Mesenchymal stem cell (in vitro differentiated cells and primary cell): ENCODE data around the gene CHI3L1.

ENCODE experiments used
- DNase-seq: peaks from one replicate; pipeline ENCODE4 v3.0.0-alpha.2; 2013
- H2AFZ ChIP-seq: one replicate; pipeline ENCODE4 v1.6.1; 2013; ENCODE audit warnings: low read depth, mild to moderate bottlenecking, control low read depth, inconsistent platforms, low read length, moderate library complexity
- H2AK5ac ChIP-seq: 2 replicates; pipeline ENCODE4 v1.6.1; 2013; ENCODE audit warnings: low read length, moderate library complexity, mild to moderate bottlenecking, inconsistent platforms; ENCODE audit not compliant: severe bottlenecking
- H2BK120ac ChIP-seq: one replicate; pipeline ENCODE4 v1.6.1; 2013; ENCODE audit warnings: low read depth, mild to moderate bottlenecking, inconsistent platforms, low read length, moderate library complexity
- H2BK12ac ChIP-seq, 2 experiments: one replicate each; pipeline ENCODE4 v1.6.1; 2013; ENCODE audit warnings: inconsistent platforms in 2 of 2, low read length in 2 of 2, mild to moderate bottlenecking in 2 of 2, moderate library complexity in 2 of 2, control low read depth in 1 of 2
- H2BK15ac ChIP-seq: one replicate; pipeline ENCODE4 v1.6.1; 2013; ENCODE audit warnings: mild to moderate bottlenecking, low read depth, inconsistent platforms; ENCODE audit not compliant: poor library complexity, severe bottlenecking
- H2BK5ac ChIP-seq: 2 replicates; pipeline ENCODE4 v1.6.1; 2013; ENCODE audit warnings: low read depth, mild to moderate bottlenecking, low read length, control low read depth, inconsistent platforms; ENCODE audit not compliant: poor library complexity, severe bottlenecking
- H3K14ac ChIP-seq, 2 experiments: one replicate each; pipeline ENCODE4 v1.6.1; 2013; ENCODE audit warnings: inconsistent platforms in 2 of 2, low read length in 2 of 2, control low read depth in 1 of 2, mild to moderate bottlenecking in 1 of 2, moderate library complexity in 1 of 2
- H3K18ac ChIP-seq, 2 experiments: one replicate each; pipeline ENCODE4 v1.6.1; 2013; ENCODE audit warnings: inconsistent platforms in 2 of 2, low read length in 2 of 2, control low read depth in 1 of 2, low read depth in 1 of 2, mild to moderate bottlenecking in 1 of 2
- H3K23ac ChIP-seq, 2 experiments: one replicate each; pipeline ENCODE4 v1.6.1; 2013; ENCODE audit warnings: inconsistent platforms in 2 of 2, low read length in 2 of 2, mild to moderate bottlenecking in 2 of 2, moderate library complexity in 2 of 2, control low read depth in 1 of 2
- H3K27ac ChIP-seq: 2 replicates; pipeline ENCODE4 v1.5.1; 2013; ENCODE audit warnings: mild to moderate bottlenecking, moderate library complexity, low read length, control low read depth, inconsistent platforms; ENCODE audit not compliant: poor library complexity, severe bottlenecking
- H3K27me3 ChIP-seq, 2 experiments: 2 replicates each; pipeline versions ENCODE4 v1.6.1 to v1.7.0; 2013; ENCODE audit warnings: low read length in 2 of 2, mild to moderate bottlenecking in 2 of 2, moderate library complexity in 2 of 2, control low read depth in 1 of 2, inconsistent platforms in 1 of 2; ENCODE audit not compliant: control insufficient read depth in 1 of 2, insufficient read depth in 1 of 2
- H3K36me3 ChIP-seq, 2 experiments: 2 replicates each; pipeline versions ENCODE4 v1.6.1 to v1.7.0; 2013; ENCODE audit warnings: low read length in 2 of 2, control low read depth in 1 of 2, inconsistent platforms in 1 of 2, low read depth in 1 of 2, mild to moderate bottlenecking in 1 of 2; ENCODE audit not compliant: insufficient read depth in 2 of 2, control insufficient read depth in 1 of 2
- H3K4ac ChIP-seq, 2 experiments: one replicate each; pipeline ENCODE4 v1.6.1; 2013; ENCODE audit warnings: inconsistent platforms in 2 of 2, low read length in 2 of 2, mild to moderate bottlenecking in 2 of 2, moderate library complexity in 2 of 2, control low read depth in 1 of 2, low read depth in 1 of 2
- H3K4me1 ChIP-seq: 2 replicates; pipeline ENCODE4 v1.6.1; 2013; ENCODE audit warnings: low read depth, low read length, control low read depth; ENCODE audit not compliant: control insufficient read depth, insufficient read depth
- H3K4me2 ChIP-seq: 2 replicates; pipeline ENCODE4 v1.6.1; 2013; ENCODE audit warnings: low read length, mild to moderate bottlenecking, inconsistent platforms; ENCODE audit not compliant: poor library complexity, severe bottlenecking
- H3K4me3 ChIP-seq, 2 experiments: 2 replicates each; pipeline versions ENCODE4 v1.5.1 to v1.7.0; 2013; ENCODE audit warnings: low read length in 2 of 2, mild to moderate bottlenecking in 2 of 2, control low read depth in 1 of 2, low read depth in 1 of 2; ENCODE audit not compliant: insufficient read depth in 1 of 2
- H3K79me1 ChIP-seq: replicated peaks from 2 replicates; pipeline ENCODE4 v1.6.1; 2013; ENCODE audit warnings: mild to moderate bottlenecking, control low read depth, low read length, inconsistent platforms; ENCODE audit not compliant: poor library complexity, severe bottlenecking
- H3K9ac ChIP-seq: 2 replicates; pipeline ENCODE4 v1.7.0; 2013; ENCODE audit warnings: mild to moderate bottlenecking, low read length, moderate library complexity
- H3K9me3 ChIP-seq: 2 replicates; pipeline ENCODE4 v1.7.0; 2013; ENCODE audit warnings: mild to moderate bottlenecking, low read length; ENCODE audit not compliant: control insufficient read depth
- H4K8ac ChIP-seq: one replicate; pipeline ENCODE4 v1.6.1; 2013; ENCODE audit warnings: inconsistent platforms, mild to moderate bottlenecking, low read length, moderate library complexity
- H4K91ac ChIP-seq: one replicate; pipeline ENCODE4 v1.6.1; 2013; ENCODE audit warnings: mild to moderate bottlenecking, low read length, inconsistent platforms
- WGBS: methylation state at CpG from one replicate; pipeline ENCODE4 v1.1.7; 2013; ENCODE audit warnings: mixed read lengths; 5-methylcytosine and 5-hydroxymethylcytosine counted together

The CHI3L1 gene

DNA sequence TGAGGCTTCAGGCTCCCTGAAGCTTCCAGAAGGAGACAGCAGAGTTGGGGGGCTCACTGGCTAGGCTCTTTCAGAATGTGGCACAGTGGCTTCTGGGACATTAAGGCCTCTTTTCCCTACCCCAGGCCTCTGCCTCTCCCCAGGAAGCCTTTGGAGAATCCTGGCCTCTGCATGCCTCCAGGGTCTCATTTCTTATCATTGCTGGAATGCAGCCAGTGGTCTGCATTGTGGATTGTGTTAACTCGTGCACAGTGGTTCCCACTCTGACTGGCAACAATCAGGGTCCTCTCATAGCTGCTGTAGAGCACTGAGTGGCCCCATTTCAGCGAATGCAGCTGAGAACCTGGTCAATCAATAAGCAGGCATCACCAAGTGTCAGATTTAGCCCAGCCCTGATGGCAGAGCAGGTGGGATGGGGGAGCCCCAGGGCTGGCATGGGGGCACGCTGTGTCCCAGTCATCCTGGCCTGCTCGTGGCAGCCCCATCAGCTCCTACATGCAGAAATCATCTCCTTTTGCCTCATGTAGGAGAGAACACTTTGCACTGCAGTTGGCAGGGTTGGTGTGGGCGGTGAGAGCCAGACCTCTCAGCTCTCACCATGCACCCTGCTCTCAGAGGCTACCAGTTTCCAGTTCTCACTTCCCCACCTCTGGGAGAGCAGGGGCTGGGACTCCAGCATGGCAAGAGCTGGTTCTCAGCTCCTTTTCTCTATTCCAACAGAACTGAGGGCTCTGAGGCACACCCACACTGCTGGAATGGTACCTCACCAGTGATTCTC lies 45.6 kb downstream of the CHI3L1 start:
- no peak overlapping the region for H3K4ac ChIP-seq
- peak overlapping the region in 1 of 2 experiments; percentile 65 for H2BK12ac ChIP-seq
- no peak overlapping the region for H3K18ac ChIP-seq
- no peak overlapping the region for H2BK15ac ChIP-seq
- no peak overlapping the region for H2BK120ac ChIP-seq
- peak overlapping the region; percentile 46 for H2AK5ac ChIP-seq
- no peak overlapping the region for H3K14ac ChIP-seq
- H3K27me3 ChIP-seq: peaks cover 0 to 3% of the 10 kb centered on the region in 2 experiments
- no peak overlapping the region for H2BK5ac ChIP-seq
- no peak for DNase-seq
- H3K79me1 ChIP-seq: peaks cover 44% of the 10 kb centered on the region
- no peak overlapping the region for H3K4me3 ChIP-seq
- no peak overlapping the region for H4K91ac ChIP-seq
- no peak overlapping the region for H3K27ac ChIP-seq
- H2AFZ ChIP-seq: no peak overlapping the region
- H3K9me3 ChIP-seq: no peaks in the 10 kb centered on the region
- H3K36me3 ChIP-seq: peaks cover 23 to 43% of the 10 kb centered on the region in 2 experiments
- H3K9ac ChIP-seq: no peak overlapping the region
- no peak overlapping the region for H3K4me2 ChIP-seq
- H3K23ac ChIP-seq: no peak overlapping the region
- no peak overlapping the region for H4K8ac ChIP-seq
- H3K4me1 ChIP-seq: peaks cover 39% of the 10 kb centered on the region
- WGBS: 65% methylated on average over 5 of the region's 5 CpGs

- Histone ChIP-seq H3K27me3 (peaks cover 0 to 3% of the 10 kb centered on the region in 2 experiments), H2BK15ac (no peak overlapping the region), H3K14ac (no peak overlapping the region), H3K4ac (no peak overlapping the region), H2AK5ac (no peak overlapping the region), H3K9me3 (no peaks in the 10 kb centered on the region), H3K18ac (no peak overlapping the region), H4K8ac (no peak overlapping the region), H3K36me3 (peaks cover 23 to 37% of the 10 kb centered on the region in 2 experiments), H3K4me1 (peaks cover 33% of the 10 kb centered on the region), H3K79me1 (peaks cover 42% of the 10 kb centered on the region), H2BK12ac (no peak overlapping the region), H3K9ac (no peak overlapping the region), H3K4me3 (no peak overlapping the region), H2BK5ac (no peak overlapping the region), H4K91ac (peak overlapping the region; percentile 34), H3K27ac (no peak overlapping the region), H2AFZ (no peak overlapping the region), H2BK120ac (no peak overlapping the region), H3K4me2 (no peak overlapping the region), H3K23ac (no peak overlapping the region)
- WGBS: 87% methylated on average over 5 of the region's 8 CpGs
- DNase-seq: no peak
These were observed 46.5 kb downstream of the CHI3L1 start for GRCh38 chr1:203139976-203140475.

- Histone ChIP-seq H2BK15ac (no peak overlapping the region), H3K18ac (no peak overlapping the region), H3K23ac (no peak overlapping the region), H3K4ac (no peak overlapping the region), H3K9ac (no peak overlapping the region), H3K27ac (no peak overlapping the region), H3K14ac (no peak overlapping the region), H3K9me3 (no peaks in the 10 kb centered on the region), H3K4me1 (peaks cover 39% of the 10 kb centered on the region), H2BK12ac (no peak overlapping the region), H4K8ac (no peak overlapping the region), H3K27me3 (peaks cover 0 to 3% of the 10 kb centered on the region in 2 experiments), H2AFZ (no peak overlapping the region), H3K79me1 (peaks cover 44% of the 10 kb centered on the region), H4K91ac (no peak overlapping the region), H3K36me3 (peaks cover 23 to 36% of the 10 kb centered on the region in 2 experiments), H2BK120ac (no peak overlapping the region), H2AK5ac (no peak overlapping the region), H3K4me2 (no peak overlapping the region), H3K4me3 (no peak overlapping the region), H2BK5ac (no peak overlapping the region)
- WGBS: 94% methylated on average over 3 of the region's 3 CpGs
- no peak for DNase-seq
These were observed 48.4 kb downstream of the CHI3L1 start for GRCh38 chr1:203138066-203138465.

DNA sequence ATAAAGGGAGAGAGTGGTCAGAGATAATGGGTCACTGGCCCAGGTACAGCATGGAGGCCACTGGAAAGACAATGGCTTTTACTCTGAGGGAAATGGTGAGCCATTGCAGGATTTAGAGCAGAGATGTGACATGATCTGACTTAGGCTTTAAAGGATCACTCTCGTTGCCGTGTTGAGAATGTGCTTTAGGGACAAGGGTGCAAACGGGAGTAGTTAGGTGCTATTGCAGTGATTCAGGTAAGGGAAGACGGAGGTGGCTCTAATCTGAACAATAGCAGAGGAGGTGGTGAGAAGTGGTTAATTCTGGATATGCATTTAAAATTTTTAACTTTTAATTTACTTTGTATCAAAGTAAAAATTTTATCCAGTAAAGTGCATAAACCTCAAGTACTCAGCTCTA lies 49.2 kb downstream of the CHI3L1 start:
- no peak overlapping the region for H3K9ac ChIP-seq
- WGBS: 97% methylated on average over 3 of the region's 4 CpGs
- no peak overlapping the region for H3K4me2 ChIP-seq
- H3K4ac ChIP-seq: no peak overlapping the region
- peaks cover 36% of the 10 kb centered on the region for H3K4me1 ChIP-seq
- H2BK12ac ChIP-seq: no peak overlapping the region
- DNase-seq: no peak
- H2BK15ac ChIP-seq: no peak overlapping the region
- no peak overlapping the region for H2AFZ ChIP-seq
- peaks cover 0 to 3% of the 10 kb centered on the region in 2 experiments for H3K27me3 ChIP-seq
- H3K4me3 ChIP-seq: no peak overlapping the region
- H3K14ac ChIP-seq: no peak overlapping the region
- H2BK120ac ChIP-seq: no peak overlapping the region
- peaks cover 16 to 29% of the 10 kb centered on the region in 2 experiments for H3K36me3 ChIP-seq
- no peak overlapping the region for H4K91ac ChIP-seq
- no peaks in the 10 kb centered on the region for H3K9me3 ChIP-seq
- no peak overlapping the region for H2AK5ac ChIP-seq
- no peak overlapping the region for H2BK5ac ChIP-seq
- peaks cover 40% of the 10 kb centered on the region for H3K79me1 ChIP-seq
- no peak overlapping the region for H3K23ac ChIP-seq
- no peak overlapping the region for H3K18ac ChIP-seq
- H3K27ac ChIP-seq: no peak overlapping the region
- H4K8ac ChIP-seq: no peak overlapping the region
